DMS153 treated with DMSO at 0.1 percent for 48 hours (cell line): ENCODE data around the gene ZBTB21.
"Not testable (repeated sequence)": the region's sequence is repeated elsewhere in the genome, so short reads cannot be mapped to it uniquely, and the experiment has no call there.

ENCODE experiments used
- DNase-seq: peaks from one replicate; lab custom pipeline; 2025; ENCODE audit not compliant: unreplicated experiment; lab: John Stamatoyannopoulos, UW

ZBTB21 gene

GRCh38 chr21:41995577-41995976 lies 14.6 kb downstream of the ZBTB21 start:
- no peak for DNase-seq

GRCh38 chr21:41994613-41995012 lies 15.5 kb downstream of the ZBTB21 start:
- DNase-seq: not testable (repeated sequence)

- no peak for DNase-seq
Observed at GRCh38 chr21:41993744-41994143, 16.4 kb downstream of the ZBTB21 start.

- no peak for DNase-seq
Observed at GRCh38 chr21:41992576-41992975, 17.6 kb downstream of the ZBTB21 start.

- DNase-seq: no peak
Observed at GRCh38 chr21:41991659-41992058, 18.5 kb downstream of the ZBTB21 start.

GRCh38 chr21:41989698-41990097 lies 20.5 kb downstream of the ZBTB21 start:
- DNase-seq: no peak

- no peak for DNase-seq
Observed at GRCh38 chr21:41987310-41987709, 22.9 kb downstream of the ZBTB21 start.

- no peak for DNase-seq
Observed at GRCh38 chr21:41985662-41986416, 24.3 kb downstream of the ZBTB21 start.

GRCh38 chr21:41983229-41983628 lies 26.9 kb downstream of the ZBTB21 start:
- no peak for DNase-seq

GRCh38 chr21:41980561-41980960 lies 29.6 kb downstream of the ZBTB21 start:
- DNase-seq: no peak

- DNase-seq: no peak
Observed at GRCh38 chr21:41979751-41980369, 30.3 kb downstream of the ZBTB21 start.

- DNase-seq: no peak
Observed at GRCh38 chr21:41979335-41979734, 30.8 kb downstream of the ZBTB21 start.

GRCh38 chr21:41977034-41977950 lies 32.9 kb downstream of the ZBTB21 start:
- DNase-seq: no peak

- no peak for DNase-seq
Observed at GRCh38 chr21:41976611-41977010, 33.5 kb downstream of the ZBTB21 start.

- no peak for DNase-seq
Observed at GRCh38 chr21:41975391-41976272, 34.5 kb downstream of the ZBTB21 start.

- DNase-seq: no peak
Observed at GRCh38 chr21:41974752-41975053, 35.5 kb downstream of the ZBTB21 start.

GRCh38 chr21:41973861-41974751 lies 36.1 kb downstream of the ZBTB21 start:
- no peak for DNase-seq

GRCh38 chr21:41973427-41973831 lies 36.7 kb downstream of the ZBTB21 start:
- DNase-seq: no peak

- DNase-seq: no peak
Observed at GRCh38 chr21:41972511-41973205, 37.5 kb downstream of the ZBTB21 start.
